Ammon's horn (tissue), 1 donor: ENCODE measurements around the gene FRK.

Source experiments
- DNase-seq: peaks from one replicate; pipeline ENCODE4 v3.0.0-alpha.2; 2016; ENCODE audit warnings: low spot score

FRK gene

DNA sequence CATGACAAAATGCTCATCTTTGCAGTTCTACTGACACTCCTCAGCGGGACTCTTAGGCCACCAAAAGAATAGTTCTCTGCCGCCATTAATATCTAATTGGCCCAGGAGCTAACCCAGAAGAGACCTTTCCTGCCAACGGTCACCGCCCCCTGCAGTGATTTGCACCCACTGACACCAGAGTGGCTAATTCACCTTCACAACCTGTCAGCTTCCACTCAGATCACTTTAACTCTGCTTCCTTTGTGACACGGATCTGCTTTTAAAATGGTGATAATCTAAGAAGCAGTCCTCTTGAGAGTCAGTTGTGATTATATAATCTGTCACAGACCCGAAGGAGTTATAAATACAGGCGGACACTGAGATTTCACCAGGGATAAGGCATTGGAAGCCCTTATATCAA is 172.8 kb downstream of the FRK start:
- DNase-seq = no peak

DNA sequence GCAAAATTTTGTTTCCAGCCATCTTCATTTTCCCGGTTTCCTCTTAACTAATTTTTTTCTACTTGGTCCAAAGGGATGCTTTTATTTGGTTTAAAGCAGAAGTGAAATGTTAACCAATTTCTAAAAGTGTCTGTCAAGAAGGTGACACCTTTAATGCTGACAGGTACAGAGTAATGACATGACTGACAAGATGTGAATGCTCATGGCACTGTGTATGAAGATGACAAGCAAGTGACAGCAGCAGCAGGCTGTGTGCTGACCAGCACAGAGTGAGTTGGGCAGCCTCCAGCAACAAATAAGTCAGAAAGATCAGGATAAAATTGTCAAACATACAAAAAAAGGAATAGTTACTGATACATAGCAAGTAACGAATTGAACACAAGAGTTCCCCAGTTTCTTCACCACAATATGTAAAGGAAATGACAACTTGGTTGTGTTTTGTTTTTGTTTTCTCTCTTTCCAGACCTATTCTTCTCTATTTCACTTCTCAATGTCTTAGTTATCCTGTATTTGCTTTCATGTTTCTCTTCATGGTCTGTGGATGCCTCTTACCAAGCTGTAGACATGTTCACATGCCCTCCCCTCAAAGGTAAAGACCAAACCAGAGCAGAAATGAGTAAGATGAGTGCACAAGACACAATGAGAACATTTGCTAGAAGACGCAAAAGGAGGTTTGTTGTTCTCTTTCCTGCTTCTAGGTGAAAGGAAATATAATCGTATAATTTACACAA is 174.9 kb downstream of the FRK start:
- DNase-seq = no peak

DNA sequence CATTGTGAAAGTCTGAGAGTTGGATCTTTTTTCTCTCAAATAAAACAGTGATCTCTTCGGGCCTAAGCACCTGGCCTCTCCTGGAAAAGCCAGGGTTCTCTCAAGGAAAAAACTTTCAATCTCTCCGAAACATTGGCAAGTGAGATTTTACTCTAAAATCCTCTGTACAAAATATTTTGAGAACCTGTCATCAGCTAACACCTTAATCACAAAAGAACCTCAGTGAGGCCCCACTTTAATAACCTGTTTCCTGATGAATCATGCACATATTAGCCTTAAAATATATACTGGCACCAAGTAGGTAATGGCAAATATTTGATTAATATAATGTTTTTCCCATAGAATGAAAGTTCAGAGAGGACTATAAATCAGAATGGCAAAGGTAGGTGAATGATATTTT is 177.9 kb downstream of the FRK start:
- DNase-seq = no peak

DNA sequence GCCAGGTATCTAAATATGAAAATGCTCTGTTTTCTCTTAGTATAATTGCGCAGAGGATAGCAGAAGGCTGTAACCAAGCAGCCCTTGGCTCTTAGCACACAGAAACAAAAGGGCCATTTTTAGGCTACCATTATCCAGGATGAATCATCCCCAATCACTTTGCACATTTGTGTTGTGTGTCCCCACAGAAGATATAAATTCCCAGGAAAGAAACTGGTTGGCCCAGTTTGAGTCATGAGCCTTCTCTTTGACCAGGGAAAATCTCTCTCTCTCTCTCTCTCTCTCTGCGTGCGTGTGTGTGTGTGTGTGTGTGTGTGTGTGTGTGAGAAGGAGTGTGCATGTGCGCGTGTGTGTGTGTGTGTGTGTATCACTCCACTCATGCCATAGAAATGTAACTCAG is 178.5 kb downstream of the FRK start:
- DNase-seq = peak; percentile 25
